GM19397 (cell line): ENCODE measurements around the gene KLHL14.

Experiments used
- ATAC-seq: cut with Tn5 transposase; IDR thresholded peaks from one replicate; pipeline ENCODE4 v1.9.1; 2021; ENCODE audit warnings: mild to moderate bottlenecking, moderate library complexity; ENCODE audit not compliant: unreplicated experiment

The KLHL14 gene

GRCh38 chr18:32724071-32724749, 48.6 kb downstream of the KLHL14 start:
- ATAC-seq: no peak

GRCh38 chr18:32722279-32722678, 50.5 kb downstream of the KLHL14 start:
- ATAC-seq: no peak

- no peak for ATAC-seq
These were observed 55.7 kb downstream of the KLHL14 start for GRCh38 chr18:32717126-32717525.

- ATAC-seq: peak; percentile 95
These were observed 58.2 kb downstream of the KLHL14 start for GRCh38 chr18:32714571-32715148.

- no peak for ATAC-seq
These were observed 60.0 kb downstream of the KLHL14 start for GRCh38 chr18:32712860-32713259.

- no peak for ATAC-seq
These were observed 61.0 kb downstream of the KLHL14 start for GRCh38 chr18:32711862-32712261.

- ATAC-seq: no peak
These were observed 65.2 kb downstream of the KLHL14 start for GRCh38 chr18:32707586-32707985.

- no peak for ATAC-seq
These were observed 65.7 kb downstream of the KLHL14 start for GRCh38 chr18:32707147-32707546.

- ATAC-seq: no peak
These were observed 71.5 kb downstream of the KLHL14 start for GRCh38 chr18:32701313-32701712.

- no peak for ATAC-seq
These were observed 74.7 kb downstream of the KLHL14 start for GRCh38 chr18:32698153-32698552.

- ATAC-seq: no peak
These were observed 76.4 kb downstream of the KLHL14 start for GRCh38 chr18:32696376-32696775.

GRCh38 chr18:32695534-32695933, 77.3 kb downstream of the KLHL14 start:
- ATAC-seq: no peak

- ATAC-seq: no peak
These were observed 84.0 kb downstream of the KLHL14 start for GRCh38 chr18:32688821-32689220.

- ATAC-seq: no peak
These were observed 87.9 kb downstream of the KLHL14 start for GRCh38 chr18:32684940-32685339.

- ATAC-seq: no peak
These were observed 88.7 kb downstream of the KLHL14 start for GRCh38 chr18:32684096-32684495.

GRCh38 chr18:32683044-32683443, 89.8 kb downstream of the KLHL14 start:
- no peak for ATAC-seq

GRCh38 chr18:32677578-32677977, 95.2 kb downstream of the KLHL14 start:
- no peak for ATAC-seq

- no peak for ATAC-seq
These were observed 98.3 kb downstream of the KLHL14 start for GRCh38 chr18:32674491-32674890.

- ATAC-seq: no peak
These were observed 100.4 kb downstream of the KLHL14 start for GRCh38 chr18:32672398-32672797.

GRCh38 chr18:32670727-32671126, 102.1 kb downstream of the KLHL14 start:
- no peak for ATAC-seq

- peak; percentile 72 for ATAC-seq
These were observed 103.2 kb downstream of the KLHL14 start for GRCh38 chr18:32669549-32670165.

- ATAC-seq: no peak
These were observed 103.9 kb downstream of the KLHL14 start for GRCh38 chr18:32668956-32669355.
